Limb (tissue), 2 donors: Measurements from ENCODE around the gene ATP2C2.

Experiments used
- DNase-seq, 2 donors: peaks; one replicate each; pipeline ENCODE4 v3.0.0-alpha.2; 2016; ENCODE audit errors: extremely low spot score in 2 of 2

Gene ATP2C2

GRCh38 chr16:84467256-84467655 is 98.9 kb downstream of the ATP2C2 start:
- no peak for DNase-seq

- DNase-seq: no peak
Measured at GRCh38 chr16:84467709-84468108, 99.4 kb downstream of the ATP2C2 start.

- no peak for DNase-seq
Measured at GRCh38 chr16:84471316-84471715, 103.0 kb downstream of the ATP2C2 start.

- DNase-seq: no peak
Measured at GRCh38 chr16:84471966-84472365, 103.6 kb downstream of the ATP2C2 start.

GRCh38 chr16:84475643-84476240 is 107.4 kb downstream of the ATP2C2 start:
- DNase-seq: no peak

GRCh38 chr16:84476401-84476800 is 108.1 kb downstream of the ATP2C2 start:
- DNase-seq: no peak

- no peak for DNase-seq
Measured at GRCh38 chr16:84477661-84478060, 109.3 kb downstream of the ATP2C2 start.

- no peak for DNase-seq
Measured at GRCh38 chr16:84478172-84478947, 110.0 kb downstream of the ATP2C2 start.

GRCh38 chr16:84479716-84480450 is 111.5 kb downstream of the ATP2C2 start:
- DNase-seq: no peak

- no peak for DNase-seq
Measured at GRCh38 chr16:84481051-84481735, 112.9 kb downstream of the ATP2C2 start.

GRCh38 chr16:84482001-84482891 is 113.9 kb downstream of the ATP2C2 start:
- DNase-seq: no peak

GRCh38 chr16:84482951-84483881 is 114.9 kb downstream of the ATP2C2 start:
- DNase-seq: no peak

GRCh38 chr16:84483882-84484565 is 115.7 kb downstream of the ATP2C2 start:
- no peak for DNase-seq

GRCh38 chr16:84484579-84485254 is 116.4 kb downstream of the ATP2C2 start:
- peak; percentile 38 to 78 for DNase-seq

- no peak for DNase-seq
Measured at GRCh38 chr16:84485255-84486010, 117.1 kb downstream of the ATP2C2 start.

- DNase-seq: no peak
Measured at GRCh38 chr16:84486126-84486525, 117.8 kb downstream of the ATP2C2 start.

- DNase-seq: no peak
Measured at GRCh38 chr16:84486551-84487235, 118.4 kb downstream of the ATP2C2 start.
